Tibial artery (tissue), 4 donors: Measurements from ENCODE around the gene CNTN4.

Source experiments
- DNase-seq, 2 donors: peaks; one replicate each; pipeline ENCODE4 v3.0.0-alpha.2; 2019
- H3K27ac ChIP-seq, 2 donors: fragments of 200-600 bp; sonication (generic) in 1 of 2; 1 replicate in 1 of 2; 2 replicates in 1 of 2; pipeline ENCODE4 v1.5.1; 2018 to 2019; ENCODE audit warnings: mild to moderate bottlenecking in 1 of 2
- H3K27me3 ChIP-seq, 2 donors: fragments of 200-600 bp; sonication (generic) in 1 of 2; one replicate each; pipeline versions ENCODE4 v1.5.1 to v1.6.0; 2016 to 2019
- H3K36me3 ChIP-seq, 3 donors: fragments of 200-600 bp; sonication (generic) in 2 of 3; one replicate each; pipeline ENCODE4 v1.5.1; 2016 to 2019; ENCODE audit warnings: mild to moderate bottlenecking in 2 of 3
- H3K4me1 ChIP-seq, 4 donors: fragments of 200-600 bp; sonication (generic) in 2 of 4; 1 replicate in 3 of 4; 2 replicates in 1 of 4; pipeline ENCODE4 v1.5.1; 2016 to 2019
- H3K4me3 ChIP-seq, 2 donors: fragments of 200-600 bp; sonication (generic) in 1 of 2; 1 replicate in 1 of 2; 2 replicates in 1 of 2; pipeline ENCODE4 v1.5.1; 2018 to 2019; ENCODE audit warnings: mild to moderate bottlenecking in 2 of 2
- H3K9me3 ChIP-seq, 3 donors: fragments of 200-600 bp; sonication (generic) in 1 of 3; one replicate each; pipeline ENCODE4 v1.5.1; 2016 to 2019
- intact Hi-C: fragments of 100-400 bp; cut with DNase I; formaldehyde crosslinking; loops from one replicate; pipeline ENCODE4 v1.15.0; 2023; ENCODE audit warnings: low total_unique reads
- TF ChIP-seq, protein P1 (sequence below), 2 experiments: fragments of 200-600 bp in 1 of 2; fragments of 450-650 bp in 1 of 2; IDR thresholded peaks; one replicate each; pipeline ENCODE4 v1.5.1; 2017 to 2019; ENCODE audit warnings: antibody characterized with exemption in 2 of 2, mild to moderate bottlenecking in 1 of 2, moderate library complexity in 1 of 2

The CNTN4 gene

GRCh38 chr3:2511356-2511755 lies 412.7 kb downstream of the CNTN4 start:
- no peak for DNase-seq
- TF ChIP-seq, protein P1, sequence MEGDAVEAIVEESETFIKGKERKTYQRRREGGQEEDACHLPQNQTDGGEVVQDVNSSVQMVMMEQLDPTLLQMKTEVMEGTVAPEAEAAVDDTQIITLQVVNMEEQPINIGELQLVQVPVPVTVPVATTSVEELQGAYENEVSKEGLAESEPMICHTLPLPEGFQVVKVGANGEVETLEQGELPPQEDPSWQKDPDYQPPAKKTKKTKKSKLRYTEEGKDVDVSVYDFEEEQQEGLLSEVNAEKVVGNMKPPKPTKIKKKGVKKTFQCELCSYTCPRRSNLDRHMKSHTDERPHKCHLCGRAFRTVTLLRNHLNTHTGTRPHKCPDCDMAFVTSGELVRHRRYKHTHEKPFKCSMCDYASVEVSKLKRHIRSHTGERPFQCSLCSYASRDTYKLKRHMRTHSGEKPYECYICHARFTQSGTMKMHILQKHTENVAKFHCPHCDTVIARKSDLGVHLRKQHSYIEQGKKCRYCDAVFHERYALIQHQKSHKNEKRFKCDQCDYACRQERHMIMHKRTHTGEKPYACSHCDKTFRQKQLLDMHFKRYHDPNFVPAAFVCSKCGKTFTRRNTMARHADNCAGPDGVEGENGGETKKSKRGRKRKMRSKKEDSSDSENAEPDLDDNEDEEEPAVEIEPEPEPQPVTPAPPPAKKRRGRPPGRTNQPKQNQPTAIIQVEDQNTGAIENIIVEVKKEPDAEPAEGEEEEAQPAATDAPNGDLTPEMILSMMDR (IDR thresholded peaks at IDR 0.05): no peak

GRCh38 chr3:2512881-2513280 lies 414.2 kb downstream of the CNTN4 start:
- no peaks in the 10 kb centered on the region for H3K36me3 ChIP-seq
- intact Hi-C loops: no loop called here
- DNase-seq: no peak
- H3K27me3 ChIP-seq: no peaks in the 10 kb centered on the region
- H3K4me3 ChIP-seq: no peak overlapping the region
- TF ChIP-seq, protein P1 (IDR thresholded peaks at IDR 0.05): no peak
- no peaks in the 10 kb centered on the region for H3K9me3 ChIP-seq
- H3K4me1 ChIP-seq: peaks cover 0 to 11% (median 5%) of the 10 kb centered on the region in 4 donors
- no peak overlapping the region for H3K27ac ChIP-seq

More at GRCh38 chr3:2511356-2511755, 412.7 kb downstream of the CNTN4 start:
- no peak overlapping the region for H3K4me3 ChIP-seq
- intact Hi-C loops: no loop called here
- H3K27ac ChIP-seq: no peak overlapping the region
- no peaks in the 10 kb centered on the region for H3K27me3 ChIP-seq
- peaks cover 0 to 11% (median 5%) of the 10 kb centered on the region in 4 donors for H3K4me1 ChIP-seq
- no peaks in the 10 kb centered on the region for H3K36me3 ChIP-seq
- H3K9me3 ChIP-seq: no peaks in the 10 kb centered on the region

DNA sequence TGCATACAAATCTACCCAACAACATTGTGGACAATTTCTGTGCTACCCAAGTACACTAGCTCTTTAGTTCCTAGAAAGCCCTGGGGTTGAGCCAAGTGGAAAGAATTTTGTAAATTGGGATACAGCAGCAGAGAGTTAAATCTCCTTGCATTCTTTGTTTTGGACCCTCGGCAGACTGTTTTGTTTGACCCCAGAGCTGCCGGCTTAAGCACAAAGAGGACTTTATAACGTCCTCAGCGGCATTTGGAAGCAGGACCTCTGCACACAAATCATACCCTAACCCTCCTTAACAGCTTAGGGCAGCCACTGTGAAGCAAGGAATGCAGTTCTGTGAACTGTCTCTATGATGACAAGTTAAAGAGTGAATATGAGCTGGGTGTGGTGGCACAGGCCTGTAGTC lies 415.3 kb downstream of the CNTN4 start:
- DNase-seq: no peak
- Histone ChIP-seq H3K9me3 (no peaks in the 10 kb centered on the region), H3K4me3 (no peak overlapping the region), H3K27me3 (no peaks in the 10 kb centered on the region), H3K27ac (no peak overlapping the region), H3K36me3 (no peaks in the 10 kb centered on the region), H3K4me1 (peaks cover 0 to 11% (median 5%) of the 10 kb centered on the region in 4 donors)
- intact Hi-C loops: no loop called here
- TF ChIP-seq, protein P1 (IDR thresholded peaks at IDR 0.05): no peak

DNA sequence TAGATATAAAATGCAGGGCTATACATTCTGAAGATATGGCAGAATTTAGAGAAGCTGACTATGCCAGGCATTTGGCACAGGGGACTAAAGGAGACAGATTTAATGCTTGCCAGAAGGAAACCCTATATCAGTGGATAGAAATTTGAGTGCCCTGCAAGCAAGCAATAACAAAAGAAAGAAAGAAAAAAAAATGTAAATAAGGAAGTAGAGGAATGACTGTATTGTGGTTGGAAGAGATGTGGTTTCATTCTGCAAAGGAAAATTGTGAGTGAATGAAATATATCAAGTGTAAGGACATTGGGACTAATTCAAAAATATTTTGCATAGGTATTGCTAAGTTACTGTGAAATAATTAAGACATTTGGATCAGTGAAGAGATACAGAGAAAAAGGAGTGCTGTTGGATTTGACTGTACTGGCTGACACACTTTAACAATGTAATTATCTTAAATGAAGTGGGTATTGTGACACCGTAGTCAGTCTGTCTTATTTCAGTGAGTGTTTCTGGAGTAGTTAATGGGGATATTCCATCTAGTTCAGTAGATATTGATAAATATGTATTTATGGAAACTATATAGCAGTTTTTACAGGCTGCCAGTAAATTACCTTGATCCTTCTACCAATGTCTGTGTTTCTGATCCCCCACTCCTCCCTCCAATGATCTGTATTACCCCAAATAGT lies 418.2 kb downstream of the CNTN4 start:
- TF ChIP-seq, protein P1 (IDR thresholded peaks at IDR 0.05): no peak
- Histone ChIP-seq H3K36me3 (no peaks in the 10 kb centered on the region), H3K27me3 (no peaks in the 10 kb centered on the region), H3K9me3 (no peaks in the 10 kb centered on the region), H3K4me3 (no peak overlapping the region), H3K27ac (no peak overlapping the region), H3K4me1 (no peaks in the 10 kb centered on the region)
- no peak for DNase-seq
- intact Hi-C loops: no loop called here

DNA sequence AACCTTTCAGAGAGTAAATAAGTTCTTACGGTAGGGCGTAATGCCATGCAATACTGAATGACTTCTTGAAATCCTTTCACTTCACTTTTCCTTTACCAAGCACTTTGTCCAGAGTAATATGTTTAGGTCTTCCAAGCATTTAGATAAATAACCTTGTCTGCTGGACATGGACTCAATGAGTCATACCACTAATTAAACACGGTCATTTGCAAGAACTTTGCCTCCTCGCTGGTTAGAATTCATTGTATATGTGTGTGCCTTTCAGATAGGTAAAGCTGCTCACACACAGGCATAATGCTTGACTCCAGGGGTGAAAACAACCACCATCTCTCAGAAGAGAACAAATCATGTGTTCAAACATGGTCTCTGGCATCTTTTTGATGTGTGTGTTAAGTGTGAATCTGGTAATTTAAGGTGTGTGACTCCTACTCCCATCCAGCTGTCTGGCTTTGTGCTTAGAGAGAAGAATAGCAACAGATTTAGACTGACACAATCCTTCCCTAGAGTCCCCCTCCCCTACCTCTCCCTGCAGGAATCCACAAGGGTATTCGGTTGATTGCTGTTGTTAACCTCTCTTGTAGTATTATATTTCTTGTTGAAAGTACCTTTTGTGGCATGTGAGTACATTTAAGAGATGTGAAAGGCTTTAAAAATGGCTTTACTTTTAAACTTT lies 419.0 kb downstream of the CNTN4 start:
- TF ChIP-seq, protein P1 (IDR thresholded peaks at IDR 0.05): no peak
- H3K36me3 ChIP-seq: no peaks in the 10 kb centered on the region
- no peaks in the 10 kb centered on the region for H3K4me1 ChIP-seq
- no peaks in the 10 kb centered on the region for H3K9me3 ChIP-seq
- no peak overlapping the region for H3K27ac ChIP-seq
- no peak overlapping the region for H3K4me3 ChIP-seq
- no peak for DNase-seq
- no peaks in the 10 kb centered on the region for H3K27me3 ChIP-seq
- intact Hi-C loops: no loop called here
